Activated CD8-positive, alpha-beta T cell treated with anti-CD3 and anti-CD28 coated beads for 36 hours (primary cell): Measurements from ENCODE around the gene INPP4A. TPM values are rescaled to one million over a fixed set of nuclear protein-coding genes. Genes with fewer than 3 reads are reported as not detected.
A peak's percentile ranks its signal among the peaks of the same experiment; 100 is the strongest.

Experiments
- ATAC-seq: fragments of 200-7000 bp; cut with Tn5 transposase; one replicate; pipeline ENCODE4 v1.10.0; 2021; ENCODE audit warnings: mild to moderate bottlenecking, moderate library complexity
- CTCF ChIA-PET: fragments of 350-600 bp; sonication (Branson Sonifier 250); formaldehyde crosslinking; loops from one replicate; lab custom pipeline; 2021; ENCODE audit warnings: antibody characterized with exemption; lab: Charles Lee
- POLR2A ChIA-PET: fragments of 350-600 bp; sonication (Branson Sonifier 250); formaldehyde crosslinking; loops from one replicate; lab custom pipeline; 2021; ENCODE audit warnings: antibody characterized with exemption; lab: Charles Lee
- DNase-seq: peaks from one replicate; pipeline ENCODE4 v3.0.0-alpha.2; 2020
- H3K27ac Mint-ChIP-seq: one replicate; pipeline ENCODE4 v1.8.0; 2021; ENCODE audit warnings: mild to moderate bottlenecking, mixed read lengths
- H3K27me3 Mint-ChIP-seq: one replicate; pipeline ENCODE4 v1.8.0; 2021; ENCODE audit warnings: mixed read lengths
- H3K36me3 Mint-ChIP-seq: one replicate; pipeline ENCODE4 v1.8.0; 2021; ENCODE audit warnings: low read depth, mixed read lengths
- H3K4me1 Mint-ChIP-seq: one replicate; pipeline ENCODE4 v1.8.0; 2021; ENCODE audit warnings: low read depth, mixed read lengths
- H3K4me3 Mint-ChIP-seq: one replicate; pipeline ENCODE4 v1.8.0; 2021; ENCODE audit warnings: mild to moderate bottlenecking, moderate library complexity, mixed read lengths
- H3K9me3 Mint-ChIP-seq: one replicate; pipeline ENCODE4 v1.8.0; 2021; ENCODE audit warnings: mixed read lengths
- CTCF ChIP-seq: fragments of 200-600 bp; IDR thresholded peaks from one replicate; pipeline ENCODE4 v1.8.0; 2022; ENCODE audit warnings: antibody characterized with exemption, mild to moderate bottlenecking
- intact Hi-C: fragments of 100-400 bp; cut with micrococcal nuclease; formaldehyde crosslinking; loops from one replicate; pipeline ENCODE4 v1.10.0; 2022
- total RNA-seq, 2 experiments: library from RNA; stranded (reverse); gene quantifications; one replicate each; pipeline ENCODE4 v1.2.3, GENCODE V29; 2021

INPP4A gene
- total RNA-seq, 2 experiments from 2014 or later, result 46.7 to 46.9 TPM

GRCh38 chr2:98608116-98608961 lies 163.7 kb downstream of the INPP4A start, which contains the start of the genes COA5 and UNC50:
Gene COA5, minus strand, starts transcription at chr2:98608512. Its CDS starts 107 bp downstream, at chr2:98608405.
Gene UNC50, plus strand, starts transcription at chr2:98608589. Its CDS starts 1,171 bp downstream, at chr2:98609760.
- CTCF ChIA-PET, result interaction anchor here (1.0 to 1.8 kb wide), 4 partner anchors 10 to 229 kb away, joined by 3 to 6 read pairs (median 4); no protein-coding TSS in a partner anchor
- peaks cover 62% of the 10 kb centered on the region for H3K4me1 Mint-ChIP-seq
- H3K9me3 Mint-ChIP-seq, result no peaks in the 10 kb centered on the region
- peak within 1 kb of the TSS; percentile 94 for H3K27ac Mint-ChIP-seq
- intact Hi-C loops, result no loop called here
- peaks cover 36% of the 10 kb centered on the region for H3K36me3 Mint-ChIP-seq
- no peaks in the 10 kb centered on the region for H3K27me3 Mint-ChIP-seq
- POLR2A ChIA-PET, result interaction anchor here (0.6 to 1.5 kb wide), 12 partner anchors 9 to 230 kb away, joined by 3 to 5 read pairs (median 3); no protein-coding TSS in a partner anchor
- no peak for TF ChIP-seq CTCF
- ATAC-seq (peak; percentile 93), DNase-seq (peak; percentile 93)
- H3K4me3 Mint-ChIP-seq, result peak within 1 kb of the TSS; percentile 90

- TF ChIP-seq CTCF, result no peak
- Mint-ChIP-seq H3K4me3 (peak overlapping the region; percentile 90), H3K4me1 (peaks cover 66% of the 10 kb centered on the region), H3K36me3 (peaks cover 39% of the 10 kb centered on the region), H3K27me3 (no peaks in the 10 kb centered on the region), H3K27ac (peak overlapping the region; percentile 94), H3K9me3 (no peaks in the 10 kb centered on the region)
- no peak for ATAC-seq
- intact Hi-C loops, result no loop called here
- ChIA-PET CTCF (interaction anchor here (0.7 to 1.4 kb wide), 5 partner anchors 9 to 229 kb away, joined by 3 to 6 read pairs (median 3); no protein-coding TSS in a partner anchor), POLR2A (interaction anchor here (0.6 to 1.2 kb wide), 11 partner anchors 10 to 213 kb away, joined by 3 to 5 read pairs (median 3); no protein-coding TSS in a partner anchor)
- no peak for DNase-seq
Measured at GRCh38 chr2:98608962-98609604, 164.4 kb downstream of the INPP4A start.

GRCh38 chr2:98614024-98614739 lies 169.5 kb downstream of the INPP4A start:
- ATAC-seq, result no peak

GRCh38 chr2:98615481-98615880 lies 170.8 kb downstream of the INPP4A start:
- no peaks in the 10 kb centered on the region for H3K27me3 Mint-ChIP-seq
- no peak for TF ChIP-seq CTCF
- no peak overlapping the region for H3K4me3 Mint-ChIP-seq
- no peaks in the 10 kb centered on the region for H3K9me3 Mint-ChIP-seq
- ATAC-seq (no peak), DNase-seq (no peak)
- CTCF ChIA-PET, result no interaction called here
- H3K27ac Mint-ChIP-seq, result peak overlapping the region; percentile 3
- POLR2A ChIA-PET, result interaction anchor here (0.6 kb wide), 1 partner anchor 199 kb away, joined by 3 read pairs; no protein-coding TSS in a partner anchor
- H3K4me1 Mint-ChIP-seq, result peaks cover 56% of the 10 kb centered on the region
- peaks cover 62% of the 10 kb centered on the region for H3K36me3 Mint-ChIP-seq
- intact Hi-C loops, result no loop called here

More at GRCh38 chr2:98614024-98614739, 169.5 kb downstream of the INPP4A start:
- ChIA-PET CTCF (interaction anchor here (1.3 kb wide), 1 partner anchor 35 kb away, joined by 5 read pairs; no protein-coding TSS in a partner anchor), POLR2A (no interaction called here)
- no peak overlapping the region for H3K4me3 Mint-ChIP-seq
- intact Hi-C loops, result no loop called here
- peaks cover 59% of the 10 kb centered on the region for H3K4me1 Mint-ChIP-seq
- peak overlapping the region; percentile 50 for H3K27ac Mint-ChIP-seq
- H3K9me3 Mint-ChIP-seq, result no peaks in the 10 kb centered on the region
- no peak for TF ChIP-seq CTCF
- H3K27me3 Mint-ChIP-seq, result no peaks in the 10 kb centered on the region
- peaks cover 66% of the 10 kb centered on the region for H3K36me3 Mint-ChIP-seq
- DNase-seq, result no peak
